ENCODE results near the gene NFX1. TPM values are rescaled to one million over a fixed set of nuclear protein-coding genes. Genes with fewer than 3 reads are reported as not detected.
"Not testable (repeated sequence)": the region's sequence is repeated elsewhere in the genome, so short reads cannot be mapped to it uniquely, and the experiment has no call there.

The NFX1 gene
- total and polyA plus RNA-seq, 2 donors (not counting 1 experiment from before 2014, with no cell fraction given), result 30.2 to 39.5 TPM

DNA sequence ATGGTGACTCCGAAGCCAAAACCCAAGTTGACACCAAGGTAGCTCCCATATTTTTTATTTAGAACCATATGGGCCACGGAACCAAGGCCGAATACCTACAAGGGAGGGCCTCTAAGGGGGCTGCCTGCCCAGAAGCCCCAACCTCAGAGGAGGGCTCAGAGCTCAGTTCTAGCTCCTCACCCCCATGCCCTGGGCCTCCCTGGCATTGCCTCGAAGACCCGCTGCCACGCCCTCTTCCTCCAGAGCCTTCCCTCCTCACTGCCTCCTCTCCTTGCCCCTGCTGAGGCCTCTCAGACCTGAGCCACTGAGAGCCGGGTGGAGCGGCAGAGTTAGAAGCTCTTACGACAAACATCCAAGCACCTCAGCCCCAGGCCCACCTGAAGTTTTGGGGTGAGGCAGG, 96.7 kb downstream of the NFX1 start:
- not testable (repeated sequence) for H3K4me1 ChIP-seq (ENCODE audit: control insufficient read depth, extremely low read depth, insufficient read depth, low read length); H3K27ac ChIP-seq (ENCODE audit: insufficient read depth, low read length); H3K4me2 ChIP-seq (ENCODE audit: extremely low read depth, insufficient read depth, low read length); H3K9ac ChIP-seq (ENCODE audit: insufficient read depth, low read length); DNase-seq (ENCODE audit: low read depth in 2 of 2); H3K79me2 ChIP-seq (ENCODE audit: control insufficient read depth, insufficient read depth, low read length); H4K20me1 ChIP-seq (ENCODE audit: control insufficient read depth, extremely low read depth, insufficient read depth, low read length); H3K36me3 ChIP-seq (ENCODE audit: control insufficient read depth, insufficient read depth, low read length); H3K9me3 ChIP-seq (ENCODE audit: control insufficient read depth, insufficient read depth, low read depth, low read length); H2AFZ ChIP-seq (ENCODE audit: low read length); H3K27me3 ChIP-seq (ENCODE audit: control insufficient read depth, insufficient read depth, low read length); H3K4me3 ChIP-seq (replicated peaks in 1 of 4; ENCODE audit: control extremely low read depth in 1 of 4, insufficient read depth in 1 of 4, low read depth in 3 of 4, low read length in 4 of 4)

DNA sequence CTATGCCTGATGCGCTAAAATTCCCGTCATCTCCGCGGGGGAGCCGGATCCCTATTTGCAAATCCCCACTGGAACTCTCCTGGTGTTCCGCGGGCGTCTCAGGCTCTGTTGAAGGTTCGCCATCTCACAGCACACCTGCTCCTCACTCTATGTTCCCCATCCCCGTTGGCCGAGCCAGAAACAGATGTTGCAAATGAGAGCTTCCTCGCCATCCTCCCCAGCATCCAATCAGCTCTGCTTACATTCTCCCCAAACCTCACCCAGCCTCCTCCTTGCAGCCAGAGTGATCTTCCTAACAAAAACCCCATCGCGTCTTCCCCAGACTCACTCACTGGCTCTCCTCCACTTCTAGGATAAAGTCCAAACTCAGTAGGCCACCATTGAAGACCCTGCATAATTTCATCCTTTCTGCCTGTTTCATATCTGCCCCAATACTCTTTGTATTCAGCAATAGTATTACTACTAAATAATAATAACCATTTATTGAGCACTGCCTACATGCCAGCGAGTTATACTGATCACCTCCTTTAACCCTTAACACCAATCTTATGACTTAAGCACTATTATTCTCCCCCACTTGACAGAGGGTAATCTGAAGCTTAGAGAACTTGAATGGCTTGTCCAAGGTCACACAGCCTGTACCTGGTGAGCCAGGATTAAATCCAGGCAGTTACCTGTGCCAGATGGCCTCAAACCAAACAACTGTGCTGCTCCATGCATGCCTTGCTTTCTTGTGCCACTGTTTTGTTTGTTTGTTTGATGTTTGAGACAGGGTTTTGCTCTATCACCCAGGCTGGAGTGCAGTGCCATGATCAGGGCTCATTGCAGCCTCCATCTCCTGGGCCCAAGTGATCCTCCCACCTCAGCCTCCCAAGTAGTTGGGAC, 98.0 kb downstream of the NFX1 start:
- no peaks in the 10 kb centered on the region for H4K20me1 ChIP-seq (ENCODE audit: control insufficient read depth, extremely low read depth, insufficient read depth, low read length)
- H3K27ac ChIP-seq (ENCODE audit: insufficient read depth, low read length), result no peak overlapping the region
- H3K9me3 ChIP-seq (ENCODE audit: control insufficient read depth, insufficient read depth, low read depth, low read length), result no peaks in the 10 kb centered on the region
- H3K4me2 ChIP-seq (ENCODE audit: extremely low read depth, insufficient read depth, low read length), result no peak overlapping the region
- no peak overlapping the region for H3K4me3 ChIP-seq (replicated peaks in 1 of 4; ENCODE audit: control extremely low read depth in 1 of 4, insufficient read depth in 1 of 4, low read depth in 3 of 4, low read length in 4 of 4)
- TF ChIP-seq, protein P1, sequence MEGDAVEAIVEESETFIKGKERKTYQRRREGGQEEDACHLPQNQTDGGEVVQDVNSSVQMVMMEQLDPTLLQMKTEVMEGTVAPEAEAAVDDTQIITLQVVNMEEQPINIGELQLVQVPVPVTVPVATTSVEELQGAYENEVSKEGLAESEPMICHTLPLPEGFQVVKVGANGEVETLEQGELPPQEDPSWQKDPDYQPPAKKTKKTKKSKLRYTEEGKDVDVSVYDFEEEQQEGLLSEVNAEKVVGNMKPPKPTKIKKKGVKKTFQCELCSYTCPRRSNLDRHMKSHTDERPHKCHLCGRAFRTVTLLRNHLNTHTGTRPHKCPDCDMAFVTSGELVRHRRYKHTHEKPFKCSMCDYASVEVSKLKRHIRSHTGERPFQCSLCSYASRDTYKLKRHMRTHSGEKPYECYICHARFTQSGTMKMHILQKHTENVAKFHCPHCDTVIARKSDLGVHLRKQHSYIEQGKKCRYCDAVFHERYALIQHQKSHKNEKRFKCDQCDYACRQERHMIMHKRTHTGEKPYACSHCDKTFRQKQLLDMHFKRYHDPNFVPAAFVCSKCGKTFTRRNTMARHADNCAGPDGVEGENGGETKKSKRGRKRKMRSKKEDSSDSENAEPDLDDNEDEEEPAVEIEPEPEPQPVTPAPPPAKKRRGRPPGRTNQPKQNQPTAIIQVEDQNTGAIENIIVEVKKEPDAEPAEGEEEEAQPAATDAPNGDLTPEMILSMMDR (conservative IDR thresholded peaks at IDR 0.05 in 1 of 2, IDR thresholded peaks at IDR 0.05 in 1 of 2; ENCODE audit: low read depth in 1 of 2, low read length in 2 of 2), result no peak
- no peak for TF ChIP-seq EZH2 (IDR thresholded peaks at IDR 0.05; ENCODE audit: low read length, missing control alignments)
- DNase-seq (ENCODE audit: low read depth in 2 of 2), result no peak
- H3K27me3 ChIP-seq (ENCODE audit: control insufficient read depth, insufficient read depth, low read length), result no peaks in the 10 kb centered on the region
- no peaks in the 10 kb centered on the region for H3K79me2 ChIP-seq (ENCODE audit: control insufficient read depth, insufficient read depth, low read length)
- H3K9ac ChIP-seq (ENCODE audit: insufficient read depth, low read length), result no peak overlapping the region
- H3K36me3 ChIP-seq (ENCODE audit: control insufficient read depth, insufficient read depth, low read length), result no peaks in the 10 kb centered on the region
- peaks cover 7% of the 10 kb centered on the region for H3K4me1 ChIP-seq (ENCODE audit: control insufficient read depth, extremely low read depth, insufficient read depth, low read length)
- H2AFZ ChIP-seq (ENCODE audit: low read length), result no peak overlapping the region

DNA sequence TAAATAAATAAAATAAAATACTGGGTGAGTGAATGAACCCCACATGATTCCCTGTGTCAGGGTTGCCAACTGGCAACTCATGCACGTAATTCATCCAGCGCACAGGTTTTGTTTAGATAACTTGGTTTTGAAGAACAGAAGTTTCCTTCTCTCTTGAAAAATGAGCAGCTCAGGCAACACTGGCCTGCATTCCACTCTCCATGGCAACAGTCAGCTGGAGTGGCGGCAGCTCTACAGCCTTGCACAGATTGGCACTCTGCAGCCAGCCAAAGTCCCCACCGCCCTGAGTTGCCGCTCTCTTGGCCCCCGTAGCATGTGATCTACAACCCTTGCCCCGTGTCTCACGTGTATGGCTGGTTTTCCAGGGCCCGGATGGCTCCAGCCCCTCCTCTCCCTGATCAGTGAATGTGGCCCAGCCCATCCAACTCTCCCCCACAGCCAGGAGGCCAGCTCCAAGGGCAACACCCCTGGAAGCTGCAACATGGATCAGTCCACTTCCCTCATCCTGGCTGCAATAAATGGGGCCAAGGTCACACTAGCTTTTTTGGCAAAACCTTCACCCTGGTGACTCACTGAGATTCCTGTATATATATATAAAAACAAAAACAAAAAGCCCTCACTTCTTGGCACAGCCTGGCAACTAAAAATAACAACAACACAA, 100.9 kb downstream of the NFX1 start:
- DNase-seq (ENCODE audit: low read depth in 2 of 2), result peak; percentile 86 to 99
- H3K36me3 ChIP-seq (ENCODE audit: control insufficient read depth, insufficient read depth, low read length); H3K4me2 ChIP-seq (ENCODE audit: extremely low read depth, insufficient read depth, low read length); H3K4me3 ChIP-seq (replicated peaks in 1 of 4; ENCODE audit: control extremely low read depth in 1 of 4, insufficient read depth in 1 of 4, low read depth in 3 of 4, low read length in 4 of 4); H3K79me2 ChIP-seq (ENCODE audit: control insufficient read depth, insufficient read depth, low read length); H4K20me1 ChIP-seq (ENCODE audit: control insufficient read depth, extremely low read depth, insufficient read depth, low read length); H3K9ac ChIP-seq (ENCODE audit: insufficient read depth, low read length); H2AFZ ChIP-seq (ENCODE audit: low read length); H3K9me3 ChIP-seq (ENCODE audit: control insufficient read depth, insufficient read depth, low read depth, low read length); H3K4me1 ChIP-seq (ENCODE audit: control insufficient read depth, extremely low read depth, insufficient read depth, low read length); H3K27me3 ChIP-seq (ENCODE audit: control insufficient read depth, insufficient read depth, low read length): not testable (repeated sequence)
- peak overlapping the region; percentile 54 for H3K27ac ChIP-seq (ENCODE audit: insufficient read depth, low read length)

DNA sequence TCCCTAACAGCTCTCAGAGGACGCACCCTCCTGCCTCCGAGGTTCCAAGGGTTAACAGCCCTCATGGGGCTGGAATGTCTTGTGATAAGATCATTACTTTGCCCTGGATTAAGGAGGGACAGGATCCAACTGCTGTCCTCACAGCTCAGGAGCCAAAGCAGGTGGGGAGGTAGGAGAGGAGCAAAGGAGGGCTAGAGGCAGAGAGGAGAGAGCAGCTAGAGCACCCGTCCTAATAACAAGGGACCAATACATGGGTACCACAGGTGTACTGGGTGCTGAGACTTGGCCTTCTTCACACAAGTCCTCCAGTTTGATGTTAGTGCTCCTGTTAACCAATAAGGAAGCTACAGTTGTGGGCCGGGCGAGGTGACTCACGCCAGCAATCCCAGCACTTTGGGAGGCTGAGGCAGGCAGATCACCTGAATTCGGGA, 102.3 kb downstream of the NFX1 start:
- not testable (repeated sequence) for H3K9me3 ChIP-seq (ENCODE audit: control insufficient read depth, insufficient read depth, low read depth, low read length); H3K36me3 ChIP-seq (ENCODE audit: control insufficient read depth, insufficient read depth, low read length); H3K4me3 ChIP-seq (replicated peaks in 1 of 4; ENCODE audit: control extremely low read depth in 1 of 4, insufficient read depth in 1 of 4, low read depth in 3 of 4, low read length in 4 of 4); H3K79me2 ChIP-seq (ENCODE audit: control insufficient read depth, insufficient read depth, low read length); H2AFZ ChIP-seq (ENCODE audit: low read length); H3K9ac ChIP-seq (ENCODE audit: insufficient read depth, low read length); H3K4me1 ChIP-seq (ENCODE audit: control insufficient read depth, extremely low read depth, insufficient read depth, low read length); H4K20me1 ChIP-seq (ENCODE audit: control insufficient read depth, extremely low read depth, insufficient read depth, low read length); H3K27me3 ChIP-seq (ENCODE audit: control insufficient read depth, insufficient read depth, low read length); DNase-seq (ENCODE audit: low read depth in 2 of 2); H3K27ac ChIP-seq (ENCODE audit: insufficient read depth, low read length); H3K4me2 ChIP-seq (ENCODE audit: extremely low read depth, insufficient read depth, low read length)

Measured in fibroblast of lung (primary cell).